SK-MEL-5 (cell line): ENCODE data around the gene LINGO4. TPM values are rescaled to one million over a fixed set of nuclear protein-coding genes. Genes with fewer than 3 reads are reported as not detected.
"Not testable (repeated sequence)": the region's sequence is repeated elsewhere in the genome, so short reads cannot be mapped to it uniquely, and the experiment has no call there.

Experiments
- DNase-seq: peaks from one replicate; pipeline ENCODE4 v3.0.0-alpha.2; 2016; ENCODE audit warnings: low read depth, low spot score
- in situ Hi-C: cut with HindIII; loops from 2 replicates; pipeline ENCODE4 v1.10.0; 2016; ENCODE audit warnings: low sequenced_read_pairs, high pct_unique_total_duplicates, low pct_unique_long_range_greater_than_20kb
- total RNA-seq: library from RNA; depleted of rRNA; stranded (reverse); fragments of >200 nt; shearing (Covaris generic); gene quantifications from 2 replicates; pipeline ENCODE4 v1.2.3, GENCODE V29; 2014

The LINGO4 gene
- total RNA-seq, 1 experiment from 2014 or later: not detected

GRCh38 chr1:151801846-151802245 lies 3.4 kb downstream of the LINGO4 start:
- in situ Hi-C loops: no loop called here
- no peak for DNase-seq

GRCh38 chr1:151801310-151801820 lies 3.9 kb downstream of the LINGO4 start:
- in situ Hi-C loops: no loop called here
- DNase-seq: no peak

- DNase-seq: no peak
- in situ Hi-C loops: no loop called here
Measured at GRCh38 chr1:151800830-151801229, 4.4 kb downstream of the LINGO4 start.

- peak; percentile 36 for DNase-seq
- in situ Hi-C loops: no loop called here
Measured at GRCh38 chr1:151799179-151800022, 5.8 kb downstream of the LINGO4 start.

GRCh38 chr1:151798571-151798970 lies 6.6 kb downstream of the LINGO4 start:
- no peak for DNase-seq
- in situ Hi-C loops: no loop called here

- DNase-seq: peak; percentile 37
- in situ Hi-C loops: no loop called here
Measured at GRCh38 chr1:151790940-151791651, 14.1 kb downstream of the LINGO4 start.

- DNase-seq: peak; percentile 100
- in situ Hi-C loops: no loop called here
Measured at GRCh38 chr1:151790071-151790939, 14.9 kb downstream of the LINGO4 start, which contains the start of gene TDRKH. Gene TDRKH (minus strand): TSS chr1:151790500. CDS start chr1:151783022, 7,478 bp downstream.

- DNase-seq: no peak
- in situ Hi-C loops: no loop called here
Measured at GRCh38 chr1:151787689-151788088, 17.5 kb downstream of the LINGO4 start.

GRCh38 chr1:151783796-151784195 lies 21.4 kb downstream of the LINGO4 start:
- in situ Hi-C loops: no loop called here
- DNase-seq: no peak

- no peak for DNase-seq
- in situ Hi-C loops: no loop called here
Measured at GRCh38 chr1:151782741-151783140, 22.5 kb downstream of the LINGO4 start.

GRCh38 chr1:151782026-151782425 lies 23.2 kb downstream of the LINGO4 start:
- in situ Hi-C loops, DNase-seq: not testable (repeated sequence)

- in situ Hi-C loops, DNase-seq: not testable (repeated sequence)
Measured at GRCh38 chr1:151780736-151781135, 24.5 kb downstream of the LINGO4 start.

GRCh38 chr1:151779852-151780251 lies 25.4 kb downstream of the LINGO4 start:
- in situ Hi-C loops: no loop called here
- no peak for DNase-seq

- in situ Hi-C loops: no loop called here
- DNase-seq: no peak
Measured at GRCh38 chr1:151777317-151777716, 27.9 kb downstream of the LINGO4 start.

- in situ Hi-C loops: no loop called here
- DNase-seq: no peak
Measured at GRCh38 chr1:151776665-151777062, 28.6 kb downstream of the LINGO4 start.

GRCh38 chr1:151775894-151776664 lies 29.1 kb downstream of the LINGO4 start:
- in situ Hi-C loops: no loop called here
- no peak for DNase-seq
